Kidney (tissue), 14 donors: ENCODE measurements around the gene CLCA4. TPM values are rescaled to one million over a fixed set of nuclear protein-coding genes. Genes with fewer than 3 reads are reported as not detected.
"Not testable (repeated sequence)": the region's sequence is repeated elsewhere in the genome, so short reads cannot be mapped to it uniquely, and the experiment has no call there.

Experiments
- DNase-seq, 5 donors: peaks; one replicate each; pipeline ENCODE4 v3.0.0-alpha.2; 2013 to 2020
- FAIRE-seq: peaks from 2 replicates; lab custom pipeline; 2012; peaks lifted over from hg19 to GRCh38; lab: Jason Lieb, UNC
- H3K27ac ChIP-seq, 2 donors: one replicate each; pipeline ENCODE4 v1.7.0; 2013; ENCODE audit warnings: low read depth in 2 of 2, low read length in 2 of 2, inconsistent platforms in 1 of 2
- H3K27me3 ChIP-seq: one replicate; pipeline ENCODE4 v1.7.1; 2013; ENCODE audit warnings: low read length, inconsistent platforms; ENCODE audit not compliant: control insufficient read depth, insufficient read depth
- H3K36me3 ChIP-seq, 3 donors: one replicate each; pipeline versions ENCODE4 v1.7.0 to v1.7.1; 2013; ENCODE audit warnings: low read length in 3 of 3, control low read depth in 1 of 3, inconsistent platforms in 1 of 3; ENCODE audit not compliant: insufficient read depth in 3 of 3, control insufficient read depth in 2 of 3
- H3K4me1 ChIP-seq, 3 donors: one replicate each; pipeline versions ENCODE4 v1.7.0 to v1.7.1; 2013; ENCODE audit warnings: low read length in 3 of 3, inconsistent platforms in 1 of 3, low read depth in 1 of 3; ENCODE audit not compliant: control insufficient read depth in 2 of 3, insufficient read depth in 2 of 3
- H3K4me3 ChIP-seq, 3 donors: one replicate each; pipeline versions ENCODE4 v1.7.0 to v1.8.1; 2013; ENCODE audit warnings: low read length in 3 of 3, control low read depth in 1 of 3, inconsistent platforms in 1 of 3
- H3K9ac ChIP-seq, 3 donors: one replicate each; pipeline versions ENCODE4 v1.7.0 to v1.7.1; 2013; ENCODE audit warnings: low read length in 3 of 3, control low read depth in 1 of 3, inconsistent platforms in 1 of 3
- H3K9me3 ChIP-seq, 3 donors: one replicate each; pipeline versions ENCODE4 v1.7.0 to v1.7.1; 2013; ENCODE audit warnings: low read length in 3 of 3, control low read depth in 1 of 3, inconsistent platforms in 1 of 3; ENCODE audit not compliant: control insufficient read depth in 2 of 3, insufficient read depth in 1 of 3
- intact Hi-C: fragments of 100-400 bp; cut with DNase I; formaldehyde crosslinking; loops from one replicate; pipeline ENCODE4 v1.11.1; 2022
- polyA plus RNA-seq: library from polyadenylated mRNA; stranded (reverse); fragments of 350-450 nt; fragmentation: Illumina TruSeq; extraction: RNeasy Lipid Tissue Mini Kit (QIAGEN cat#74804); gene quantifications from one replicate; pipeline ENCODE4 v1.2.3, GENCODE V29; 2014; ENCODE audit warnings: low read depth, low replicate concordance; ENCODE audit not compliant: insufficient read depth
- total RNA-seq: library from RNA; stranded (reverse); fragmentation: NEBNext Ultra II Directional; extraction: Animal tissue kit (Norgen Biotek cat#: 25700); gene quantifications from one replicate; pipeline ENCODE4 v1.2.1, GENCODE V29; 2021
- TF ChIP-seq, protein P1 (sequence below): IDR thresholded peaks from 3 replicates; pipeline ENCODE4 v1.5.1; 2012; ENCODE audit warnings: mild to moderate bottlenecking, moderate library complexity, borderline replicate concordance; ENCODE audit not compliant: insufficient read depth; ENCODE audit errors: extremely low read depth
- donor health status: control.
- donor health status: control.
- donor health status: control.
- donor health status: control.
- donor health status: control.
- donor health status: DM: yes; HTN: yes; CAD: no.
- donor health status: Normal renal cell carcinoma (clear cell type).

The CLCA4 gene
- total and polyA plus RNA-seq, 2 donors from 2014 or later = 0.13 TPM; not detected in 1

DNA sequence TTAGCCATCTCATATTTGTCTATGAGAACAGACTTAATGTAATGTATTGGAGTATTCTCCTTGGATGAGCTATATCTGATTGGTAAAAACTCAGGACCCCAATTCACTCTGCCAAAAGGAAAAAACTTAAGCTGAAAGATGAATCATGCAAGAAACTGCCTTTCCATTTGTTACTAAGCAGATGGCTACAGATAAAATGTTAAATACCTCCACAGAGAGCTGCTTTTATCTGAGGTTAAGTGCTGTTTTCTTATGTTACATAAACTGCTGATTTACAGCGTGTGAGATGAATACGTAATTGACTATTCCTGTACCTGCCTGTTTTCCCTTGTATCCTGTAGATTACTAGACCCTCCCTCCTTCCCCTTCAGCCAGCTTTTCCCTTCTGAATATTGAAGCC, 49.3 kb downstream of the CLCA4 start:
- Histone ChIP-seq H3K36me3 (no peaks in the 10 kb centered on the region), H3K27ac (no peak overlapping the region), H3K4me3 (no peak overlapping the region), H3K9ac (no peak overlapping the region), H3K4me1 (no peaks in the 10 kb centered on the region), H3K27me3 (no peaks in the 10 kb centered on the region), H3K9me3 (peaks cover 0 to 6% (median 2%) of the 10 kb centered on the region in 3 donors)
- no peak for FAIRE-seq
- intact Hi-C loops = no loop called here
- TF ChIP-seq, protein P1, sequence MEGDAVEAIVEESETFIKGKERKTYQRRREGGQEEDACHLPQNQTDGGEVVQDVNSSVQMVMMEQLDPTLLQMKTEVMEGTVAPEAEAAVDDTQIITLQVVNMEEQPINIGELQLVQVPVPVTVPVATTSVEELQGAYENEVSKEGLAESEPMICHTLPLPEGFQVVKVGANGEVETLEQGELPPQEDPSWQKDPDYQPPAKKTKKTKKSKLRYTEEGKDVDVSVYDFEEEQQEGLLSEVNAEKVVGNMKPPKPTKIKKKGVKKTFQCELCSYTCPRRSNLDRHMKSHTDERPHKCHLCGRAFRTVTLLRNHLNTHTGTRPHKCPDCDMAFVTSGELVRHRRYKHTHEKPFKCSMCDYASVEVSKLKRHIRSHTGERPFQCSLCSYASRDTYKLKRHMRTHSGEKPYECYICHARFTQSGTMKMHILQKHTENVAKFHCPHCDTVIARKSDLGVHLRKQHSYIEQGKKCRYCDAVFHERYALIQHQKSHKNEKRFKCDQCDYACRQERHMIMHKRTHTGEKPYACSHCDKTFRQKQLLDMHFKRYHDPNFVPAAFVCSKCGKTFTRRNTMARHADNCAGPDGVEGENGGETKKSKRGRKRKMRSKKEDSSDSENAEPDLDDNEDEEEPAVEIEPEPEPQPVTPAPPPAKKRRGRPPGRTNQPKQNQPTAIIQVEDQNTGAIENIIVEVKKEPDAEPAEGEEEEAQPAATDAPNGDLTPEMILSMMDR = no peak
- DNase-seq = no peak

DNA sequence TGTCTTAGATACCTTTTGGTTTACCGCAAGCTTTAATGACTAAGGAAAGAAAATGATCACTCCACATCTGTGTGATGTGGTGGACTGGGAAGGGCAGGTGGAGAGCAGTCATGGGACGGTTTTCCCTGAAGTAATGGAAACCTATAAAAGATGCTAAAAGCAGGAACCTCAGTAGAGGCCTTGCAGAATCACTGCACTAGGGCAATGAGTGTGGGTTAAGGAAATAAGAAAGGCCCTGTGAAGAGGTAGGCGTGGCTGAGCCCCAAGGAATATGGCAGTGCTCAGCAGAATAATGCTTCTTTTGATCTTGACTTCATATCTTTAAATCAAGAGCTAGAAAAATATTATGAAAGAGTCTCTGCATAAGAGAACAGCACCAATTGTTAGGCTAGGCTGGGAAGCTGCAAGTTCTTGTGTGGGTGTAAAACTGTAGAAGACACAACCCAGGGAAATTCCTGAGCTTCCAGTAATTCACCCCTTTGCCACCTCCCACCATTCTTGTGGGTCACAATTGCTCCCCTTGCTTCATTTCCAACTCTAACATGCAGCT, 49.9 kb downstream of the CLCA4 start:
- no peak for DNase-seq
- TF ChIP-seq, protein P1 = no peak
- H3K27me3 ChIP-seq = no peaks in the 10 kb centered on the region
- H3K4me3 ChIP-seq = no peak overlapping the region
- H3K9me3 ChIP-seq = peaks cover 0 to 6% (median 2%) of the 10 kb centered on the region in 3 donors
- H3K4me1 ChIP-seq = no peaks in the 10 kb centered on the region
- FAIRE-seq = no peak
- H3K36me3 ChIP-seq = no peaks in the 10 kb centered on the region
- intact Hi-C loops = no loop called here
- no peak overlapping the region for H3K27ac ChIP-seq
- no peak overlapping the region for H3K9ac ChIP-seq

DNA sequence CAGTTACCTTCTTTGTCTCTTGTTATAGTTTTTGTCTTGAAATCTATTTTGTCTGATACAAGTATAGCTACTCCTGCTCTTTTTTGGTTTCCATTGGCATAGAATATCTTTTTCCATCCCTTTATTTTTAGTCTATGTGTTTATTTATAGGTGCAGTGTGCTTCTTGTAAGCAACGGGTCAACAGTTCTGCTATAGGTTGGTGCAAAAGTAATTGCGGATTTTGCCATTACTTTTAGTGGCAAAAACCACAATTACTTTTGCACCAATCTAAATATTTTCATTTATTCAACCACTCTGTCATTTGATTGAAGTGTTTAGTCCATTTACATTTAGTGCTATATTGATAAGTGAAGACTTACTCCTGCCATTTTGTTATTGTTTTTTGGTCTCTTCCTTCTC, 59.2 kb downstream of the CLCA4 start:
- intact Hi-C loops, H3K27ac ChIP-seq, H3K36me3 ChIP-seq, DNase-seq, H3K9ac ChIP-seq, FAIRE-seq, H3K9me3 ChIP-seq, H3K27me3 ChIP-seq, H3K4me3 ChIP-seq, H3K4me1 ChIP-seq: not testable (repeated sequence)

DNA sequence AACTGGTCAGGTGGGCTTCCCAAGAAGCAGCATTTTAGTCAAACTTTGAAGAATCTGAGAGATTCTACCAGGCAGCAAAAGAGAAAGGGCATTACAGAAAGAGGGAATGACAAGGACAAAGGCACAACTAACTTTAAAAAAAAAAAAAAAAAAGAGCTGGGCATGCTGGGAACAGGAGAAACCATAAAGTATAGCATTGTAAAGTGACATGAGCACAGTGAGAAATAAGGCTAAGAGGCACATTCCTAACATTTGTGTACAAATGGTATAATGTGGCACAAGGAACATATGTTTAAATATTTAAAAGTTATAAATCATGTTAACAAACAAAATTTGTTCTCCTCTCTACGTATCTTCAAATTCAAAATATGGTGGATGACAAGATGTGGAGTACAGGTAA, 69.6 kb downstream of the CLCA4 start:
- Histone ChIP-seq H3K9me3 (peaks cover 0 to 6% (median 0%) of the 10 kb centered on the region in 3 donors), H3K27ac (no peak overlapping the region), H3K4me1 (no peaks in the 10 kb centered on the region), H3K9ac (no peak overlapping the region), H3K36me3 (no peaks in the 10 kb centered on the region), H3K27me3 (no peaks in the 10 kb centered on the region), H3K4me3 (no peak overlapping the region)
- no peak for DNase-seq
- TF ChIP-seq, protein P1 = no peak
- FAIRE-seq = no peak
- intact Hi-C loops = no loop called here
